Neural crest cell (in vitro differentiated cells): ENCODE data around the gene ZNF385A. TPM values are rescaled to one million over a fixed set of nuclear protein-coding genes. Genes with fewer than 3 reads are reported as not detected.

Experiments
- DNase-seq: peaks from one replicate; pipeline ENCODE4 v3.0.0; 2021; ENCODE audit warnings: low read depth, mixed read lengths, low spot score
- H3K27ac Mint-ChIP-seq: one replicate; pipeline ENCODE4 v1.8.0; 2021; ENCODE audit warnings: mild to moderate bottlenecking, mixed read lengths; ENCODE audit not compliant: unreplicated experiment
- H3K27me3 Mint-ChIP-seq: 2 replicates; pipeline ENCODE4 v1.8.0; 2021; ENCODE audit warnings: low read depth, mild to moderate bottlenecking, mixed read lengths
- H3K36me3 Mint-ChIP-seq: 2 replicates; pipeline ENCODE4 v1.8.0; 2021; ENCODE audit warnings: low read depth, mild to moderate bottlenecking, mixed read lengths
- H3K4me1 Mint-ChIP-seq: 2 replicates; pipeline ENCODE4 v1.8.0; 2021; ENCODE audit warnings: mixed read lengths
- H3K4me3 Mint-ChIP-seq: one replicate; pipeline ENCODE4 v1.8.0; 2021; ENCODE audit warnings: mild to moderate bottlenecking, mixed read lengths
- H3K9me3 Mint-ChIP-seq: 2 replicates; pipeline ENCODE4 v1.8.0; 2021; ENCODE audit warnings: mixed read lengths
- total RNA-seq: library from RNA; stranded (reverse); gene quantifications from 2 replicates; pipeline ENCODE4 v1.2.1, GENCODE V29; 2021
- TF ChIP-seq, protein P1 (sequence below): fragments of 200-600 bp; sonication (generic); conservative IDR thresholded peaks from 2 replicates; pipeline ENCODE4 v1.5.0; 2021; ENCODE audit warnings: antibody characterized with exemption, mild to moderate bottlenecking

The ZNF385A gene
- total RNA-seq, 1 donor from 2014 or later = 20.3 TPM

DNA sequence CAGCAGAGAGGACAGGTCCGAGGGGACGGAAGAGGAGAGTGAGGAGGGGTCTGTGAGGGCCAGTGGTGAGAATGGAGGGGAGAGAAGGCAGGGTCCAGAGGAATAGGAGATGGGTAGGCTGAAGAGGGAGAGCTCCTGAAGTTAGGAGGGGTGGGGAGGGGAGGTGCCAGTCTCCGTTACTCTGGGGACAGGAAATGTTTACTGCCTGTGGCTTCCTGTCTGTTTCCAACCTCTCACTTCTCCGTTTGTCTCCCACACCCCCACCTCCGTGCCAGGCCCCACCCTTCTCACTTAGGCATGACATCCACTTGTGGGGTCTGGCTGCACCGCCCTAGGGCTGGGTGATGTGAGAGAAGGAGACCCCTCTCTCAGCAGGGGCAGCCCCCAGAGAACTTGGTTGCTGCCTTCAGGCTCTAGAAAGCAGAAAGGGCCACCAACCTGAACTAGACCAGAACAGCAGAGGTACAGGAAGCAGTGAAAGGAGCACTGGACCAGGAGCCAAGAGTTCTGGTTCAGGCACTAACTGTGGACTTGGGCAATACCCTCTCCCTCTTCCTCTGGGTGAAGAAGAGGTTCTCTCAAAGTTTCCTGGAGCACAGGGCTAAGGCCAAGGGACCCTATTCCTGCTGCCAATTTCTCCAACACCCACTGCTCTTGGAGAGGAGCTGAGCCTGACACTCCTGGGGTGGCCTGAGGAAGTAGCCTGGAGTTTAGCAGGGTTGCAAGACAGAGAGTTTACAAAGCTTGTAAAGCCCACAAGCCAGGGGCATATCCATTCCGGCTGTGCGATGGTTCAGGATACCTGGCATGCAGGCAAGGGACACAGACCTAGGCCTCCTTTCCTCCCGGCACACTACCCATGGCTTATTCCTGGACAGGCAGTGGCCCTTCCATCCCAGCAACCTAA, 29.0 kb upstream of the ZNF385A start:
- TF ChIP-seq, protein P1, sequence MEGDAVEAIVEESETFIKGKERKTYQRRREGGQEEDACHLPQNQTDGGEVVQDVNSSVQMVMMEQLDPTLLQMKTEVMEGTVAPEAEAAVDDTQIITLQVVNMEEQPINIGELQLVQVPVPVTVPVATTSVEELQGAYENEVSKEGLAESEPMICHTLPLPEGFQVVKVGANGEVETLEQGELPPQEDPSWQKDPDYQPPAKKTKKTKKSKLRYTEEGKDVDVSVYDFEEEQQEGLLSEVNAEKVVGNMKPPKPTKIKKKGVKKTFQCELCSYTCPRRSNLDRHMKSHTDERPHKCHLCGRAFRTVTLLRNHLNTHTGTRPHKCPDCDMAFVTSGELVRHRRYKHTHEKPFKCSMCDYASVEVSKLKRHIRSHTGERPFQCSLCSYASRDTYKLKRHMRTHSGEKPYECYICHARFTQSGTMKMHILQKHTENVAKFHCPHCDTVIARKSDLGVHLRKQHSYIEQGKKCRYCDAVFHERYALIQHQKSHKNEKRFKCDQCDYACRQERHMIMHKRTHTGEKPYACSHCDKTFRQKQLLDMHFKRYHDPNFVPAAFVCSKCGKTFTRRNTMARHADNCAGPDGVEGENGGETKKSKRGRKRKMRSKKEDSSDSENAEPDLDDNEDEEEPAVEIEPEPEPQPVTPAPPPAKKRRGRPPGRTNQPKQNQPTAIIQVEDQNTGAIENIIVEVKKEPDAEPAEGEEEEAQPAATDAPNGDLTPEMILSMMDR = no peak
- DNase-seq = no peak
- H3K36me3 Mint-ChIP-seq = no peaks in the 10 kb centered on the region
- no peak overlapping the region for H3K4me3 Mint-ChIP-seq
- H3K27ac Mint-ChIP-seq = no peak overlapping the region
- no peaks in the 10 kb centered on the region for H3K27me3 Mint-ChIP-seq
- H3K4me1 Mint-ChIP-seq = peaks cover 17% of the 10 kb centered on the region
- no peaks in the 10 kb centered on the region for H3K9me3 Mint-ChIP-seq

DNA sequence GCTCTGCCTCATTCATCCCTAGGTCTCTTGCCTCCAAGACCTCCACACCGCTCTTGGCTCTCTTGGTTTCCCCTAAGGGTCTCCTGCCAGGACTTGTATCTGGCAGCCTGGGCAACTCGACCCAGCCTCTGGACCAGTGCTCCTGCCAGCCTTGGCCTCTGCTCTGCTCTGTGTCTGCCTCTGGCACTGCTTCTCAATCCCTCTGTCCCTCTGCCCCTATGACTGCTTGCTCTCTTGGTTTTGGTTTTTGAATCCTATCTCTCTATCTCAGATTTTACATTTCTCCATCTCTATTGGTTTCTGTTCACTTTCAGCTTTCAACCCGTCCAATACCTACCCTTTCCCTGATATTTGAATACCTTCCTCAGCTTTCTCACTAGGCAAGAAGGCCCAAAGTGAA, 28.3 kb upstream of the ZNF385A start:
- no peak overlapping the region for H3K27ac Mint-ChIP-seq
- no peaks in the 10 kb centered on the region for H3K36me3 Mint-ChIP-seq
- peaks cover 13% of the 10 kb centered on the region for H3K4me1 Mint-ChIP-seq
- TF ChIP-seq, protein P1 = no peak
- no peaks in the 10 kb centered on the region for H3K27me3 Mint-ChIP-seq
- DNase-seq = no peak
- H3K9me3 Mint-ChIP-seq = no peaks in the 10 kb centered on the region
- no peak overlapping the region for H3K4me3 Mint-ChIP-seq

GRCh38 chr12:54412348-54412747, 27.8 kb upstream of the ZNF385A start:
- no peak overlapping the region for H3K27ac Mint-ChIP-seq
- no peaks in the 10 kb centered on the region for H3K36me3 Mint-ChIP-seq
- H3K4me3 Mint-ChIP-seq = no peak overlapping the region
- DNase-seq = no peak
- TF ChIP-seq, protein P1 = no peak
- no peaks in the 10 kb centered on the region for H3K9me3 Mint-ChIP-seq
- H3K27me3 Mint-ChIP-seq = no peaks in the 10 kb centered on the region
- H3K4me1 Mint-ChIP-seq = peaks cover 9% of the 10 kb centered on the region

DNA sequence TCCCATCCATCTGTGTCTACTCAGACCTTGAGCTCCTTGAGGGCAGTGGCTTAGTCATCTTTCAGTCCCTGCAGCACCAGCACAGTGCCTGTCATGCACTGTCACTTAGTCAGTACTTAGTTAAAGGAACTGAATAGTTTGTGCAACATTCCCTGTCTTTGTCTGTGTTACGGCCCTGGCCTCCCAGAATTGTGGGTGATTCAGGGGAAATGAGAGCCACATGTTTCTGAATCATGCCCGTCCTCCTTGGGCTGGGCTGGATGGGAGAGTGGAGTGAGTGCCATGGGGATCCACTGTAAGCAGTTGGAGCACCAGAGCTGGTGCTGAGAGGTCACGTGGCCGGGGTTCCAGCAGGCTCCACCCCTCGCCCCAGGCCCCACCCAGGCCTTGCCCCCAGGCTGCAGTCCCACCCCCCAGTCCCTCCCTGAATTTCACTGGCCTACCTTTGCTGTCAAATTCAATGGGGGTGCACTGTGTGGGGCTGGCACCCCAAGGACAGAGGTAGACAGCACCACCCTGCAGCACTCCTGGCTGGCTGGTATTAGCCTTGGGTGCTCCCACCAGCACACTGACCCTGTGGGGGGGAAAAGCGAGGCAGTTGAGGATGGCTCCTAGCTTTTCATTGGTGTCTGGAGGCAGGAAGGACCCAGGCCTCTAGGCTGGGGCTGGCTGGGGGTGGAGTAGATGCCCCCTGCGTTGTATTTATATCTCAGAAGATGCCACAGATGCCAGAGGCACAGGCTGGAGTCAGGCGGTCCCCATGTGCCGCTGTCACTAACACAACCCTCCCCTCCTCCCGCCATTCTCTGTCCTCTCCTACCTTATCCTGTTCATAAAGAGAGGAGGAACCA, 27.1 kb upstream of the ZNF385A start:
- no peak overlapping the region for H3K4me3 Mint-ChIP-seq
- H3K27ac Mint-ChIP-seq = no peak overlapping the region
- no peaks in the 10 kb centered on the region for H3K9me3 Mint-ChIP-seq
- DNase-seq = no peak
- TF ChIP-seq, protein P1 = no peak
- H3K27me3 Mint-ChIP-seq = no peaks in the 10 kb centered on the region
- H3K4me1 Mint-ChIP-seq = peaks cover 5% of the 10 kb centered on the region
- no peaks in the 10 kb centered on the region for H3K36me3 Mint-ChIP-seq

- Mint-ChIP-seq H3K9me3 (no peaks in the 10 kb centered on the region), H3K27ac (no peak overlapping the region), H3K36me3 (peaks cover 3% of the 10 kb centered on the region), H3K4me1 (no peaks in the 10 kb centered on the region), H3K27me3 (no peaks in the 10 kb centered on the region), H3K4me3 (no peak overlapping the region)
- TF ChIP-seq, protein P1 = no peak
- DNase-seq = no peak
These were observed 24.7 kb upstream of the ZNF385A start for GRCh38 chr12:54409267-54409666.
